Measurements from ENCODE around the gene OR1I1. TPM values are rescaled to one million over a fixed set of nuclear protein-coding genes. Genes with fewer than 3 reads are reported as not detected.

OR1I1 gene
- total and polyA plus RNA-seq, 3 donors from 2014 or later = not detected

- Histone ChIP-seq H3K36me3 (ENCODE audit: low read depth, missing control alignments) (no peaks in the 10 kb centered on the region), H3K4me3 (no peak overlapping the region), H3K27ac (no peak overlapping the region), H3K27me3 (no peaks in the 10 kb centered on the region), H3K4me1 (no peaks in the 10 kb centered on the region), H3K9me3 (no peaks in the 10 kb centered on the region)
- DNase-seq = no peak
- WGBS, 2 donors = 72 to 78% methylated on average over 1 of the region's 1 CpG
- no peak for TF ChIP-seq CTCF (IDR thresholded peaks at IDR 0.05)
- no peak for TF ChIP-seq POLR2A (IDR thresholded peaks at IDR 0.05)
- intact Hi-C loops (cut with DNase I; ENCODE audit: low total_unique reads) = no loop called here
These were observed 40.0 kb upstream of the OR1I1 start for GRCh38 chr19:15042003-15042402.

- no peaks in the 10 kb centered on the region for H3K36me3 ChIP-seq (ENCODE audit: low read depth, missing control alignments)
- 83 to 92% methylated on average over 2 of the region's 2 CpGs for WGBS, 2 donors
- TF ChIP-seq CTCF (IDR thresholded peaks at IDR 0.05) (no peak), POLR2A (IDR thresholded peaks at IDR 0.05) (no peak)
- H3K27me3 ChIP-seq = no peaks in the 10 kb centered on the region
- no peaks in the 10 kb centered on the region for H3K9me3 ChIP-seq
- no peak overlapping the region for H3K27ac ChIP-seq
- no peaks in the 10 kb centered on the region for H3K4me1 ChIP-seq
- intact Hi-C loops (cut with DNase I; ENCODE audit: low total_unique reads) = no loop called here
- no peak overlapping the region for H3K4me3 ChIP-seq
- no peak for DNase-seq
These were observed 39.2 kb upstream of the OR1I1 start for GRCh38 chr19:15042826-15043225.

GRCh38 chr19:15045506-15045905, 36.5 kb upstream of the OR1I1 start:
- WGBS, 2 donors = 55 to 87% methylated on average over 3 of the region's 3 CpGs
- H3K27me3 ChIP-seq = no peaks in the 10 kb centered on the region
- intact Hi-C loops (cut with DNase I; ENCODE audit: low total_unique reads) = no loop called here
- TF ChIP-seq POLR2A (IDR thresholded peaks at IDR 0.05) = no peak
- TF ChIP-seq CTCF (IDR thresholded peaks at IDR 0.05) = no peak
- no peaks in the 10 kb centered on the region for H3K36me3 ChIP-seq (ENCODE audit: low read depth, missing control alignments)
- no peak overlapping the region for H3K27ac ChIP-seq
- DNase-seq = no peak
- no peak overlapping the region for H3K4me3 ChIP-seq
- H3K4me1 ChIP-seq = no peaks in the 10 kb centered on the region
- H3K9me3 ChIP-seq = no peaks in the 10 kb centered on the region

- no peak for DNase-seq
- intact Hi-C loops (cut with DNase I; ENCODE audit: low total_unique reads) = no loop called here
- no peak overlapping the region for H3K27ac ChIP-seq
- WGBS, 2 donors = 74 to 87% methylated on average over 11 of the region's 11 CpGs
- H3K4me3 ChIP-seq = no peak overlapping the region
- no peak for TF ChIP-seq POLR2A (IDR thresholded peaks at IDR 0.05)
- no peak for TF ChIP-seq CTCF (IDR thresholded peaks at IDR 0.05)
- H3K9me3 ChIP-seq = no peaks in the 10 kb centered on the region
- H3K36me3 ChIP-seq (ENCODE audit: low read depth, missing control alignments) = no peaks in the 10 kb centered on the region
- H3K27me3 ChIP-seq = no peaks in the 10 kb centered on the region
- no peaks in the 10 kb centered on the region for H3K4me1 ChIP-seq
These were observed 34.3 kb upstream of the OR1I1 start for GRCh38 chr19:15047680-15048079.

GRCh38 chr19:15048128-15048527, 33.9 kb upstream of the OR1I1 start:
- TF ChIP-seq CTCF (IDR thresholded peaks at IDR 0.05) = no peak
- no peak for TF ChIP-seq POLR2A (IDR thresholded peaks at IDR 0.05)
- intact Hi-C loops (cut with DNase I; ENCODE audit: low total_unique reads) = no loop called here
- H3K27ac ChIP-seq = no peak overlapping the region
- no peaks in the 10 kb centered on the region for H3K4me1 ChIP-seq
- no peaks in the 10 kb centered on the region for H3K9me3 ChIP-seq
- no peaks in the 10 kb centered on the region for H3K27me3 ChIP-seq
- DNase-seq = no peak
- 70 to 76% methylated on average over 5 of the region's 5 CpGs for WGBS, 2 donors
- H3K36me3 ChIP-seq (ENCODE audit: low read depth, missing control alignments) = no peaks in the 10 kb centered on the region
- no peak overlapping the region for H3K4me3 ChIP-seq

Measured in testis (tissue), 3 donors.